Psoas muscle (tissue), 8 donors: Measurements from ENCODE around the gene PLPPR3. TPM values are rescaled to one million over a fixed set of nuclear protein-coding genes. Genes with fewer than 3 reads are reported as not detected.

Source experiments
- ATAC-seq, 4 donors: fragments of 200-7000 bp; cut with Tn5 transposase; one replicate each; pipeline ENCODE4 v1.9.1; 2020; ENCODE audit warnings: moderate library complexity in 3 of 4, mild to moderate bottlenecking in 2 of 4
- DNase-seq, 2 donors: peaks; one replicate each; pipeline ENCODE4 v3.0.0-alpha.2; 2020
- H3K27ac ChIP-seq: fragments of 200-600 bp; one replicate; pipeline ENCODE4 v1.8.0; 2022
- H3K27me3 ChIP-seq, 3 donors: fragments of 200-600 bp in 1 of 3; one replicate each; pipeline versions ENCODE4 v1.6.1 to v1.8.0; 2013 to 2022; ENCODE audit warnings: low read length in 2 of 3, mild to moderate bottlenecking in 2 of 3, moderate library complexity in 1 of 3; ENCODE audit not compliant: insufficient read depth in 3 of 3
- H3K36me3 ChIP-seq, 2 donors: fragments of 200-600 bp in 1 of 2; one replicate each; pipeline versions ENCODE4 v1.6.1 to v1.8.0; 2013 to 2022; ENCODE audit warnings: low read depth in 1 of 2, mild to moderate bottlenecking in 1 of 2, moderate library complexity in 1 of 2; ENCODE audit not compliant: insufficient read depth in 1 of 2
- H3K4me1 ChIP-seq: fragments of 200-600 bp; one replicate; pipeline ENCODE4 v1.8.0; 2022
- H3K4me3 ChIP-seq: fragments of 200-600 bp; one replicate; pipeline ENCODE4 v1.8.0; 2022; ENCODE audit warnings: mild to moderate bottlenecking
- H3K9me3 ChIP-seq: fragments of 200-600 bp; one replicate; pipeline ENCODE4 v1.8.0; 2022
- WGBS, 3 donors: extraction: QIAGEN DNeasy Blood & Tissue Kit; methylation state at CpG; one replicate each; pipeline versions ENCODE4 v1.1.6 to v1.1.7; 2013; 5-methylcytosine and 5-hydroxymethylcytosine counted together
- intact Hi-C, 2 donors: fragments of 100-400 bp; cut with DNase I; formaldehyde crosslinking; loops; one replicate each; pipeline versions ENCODE4 v1.11.0 to v1.14.2; 2022
- polyA plus RNA-seq, 3 donors: library from polyadenylated mRNA; stranded (reverse); fragments of 200-250 nt; gene quantifications; one replicate each; pipeline ENCODE4 v1.2.3, GENCODE V29; 2013
- total RNA-seq, 4 donors: library from RNA; stranded (reverse); fragmentation: NEBNext Ultra II Directional in 2 of 4; extraction: Animal tissue kit (Norgen Biotek cat#: 25700) in 2 of 4; gene quantifications; one replicate each; pipeline versions ENCODE4 v1.2.1 to v1.2.4, GENCODE V29; 2021 to 2023
- TF ChIP-seq, protein P1 (sequence below): fragments of 200-600 bp; IDR thresholded peaks from one replicate; pipeline ENCODE4 v1.8.0; 2022; ENCODE audit warnings: antibody characterized with exemption
- donor health status: healthy with polysubstance abuse.
- donor health status: DM: no; HTN: no; CAD: no; lungs with moderate emphysema.
- donor health status: Bipolar disorder and iron deficiency.
- donor health status: healthy.
- donor health status: DM: yes; HTN: yes; CAD: no.
- donor health status: DM: no; HTN: no; CAD: no.
- donor health status: DM: no; HTN: no; CAD: no.
- donor health status: DM: yes; HTN: yes; CAD: no.

PLPPR3 gene
- total and polyA plus RNA-seq, 7 donors = not detected

DNA sequence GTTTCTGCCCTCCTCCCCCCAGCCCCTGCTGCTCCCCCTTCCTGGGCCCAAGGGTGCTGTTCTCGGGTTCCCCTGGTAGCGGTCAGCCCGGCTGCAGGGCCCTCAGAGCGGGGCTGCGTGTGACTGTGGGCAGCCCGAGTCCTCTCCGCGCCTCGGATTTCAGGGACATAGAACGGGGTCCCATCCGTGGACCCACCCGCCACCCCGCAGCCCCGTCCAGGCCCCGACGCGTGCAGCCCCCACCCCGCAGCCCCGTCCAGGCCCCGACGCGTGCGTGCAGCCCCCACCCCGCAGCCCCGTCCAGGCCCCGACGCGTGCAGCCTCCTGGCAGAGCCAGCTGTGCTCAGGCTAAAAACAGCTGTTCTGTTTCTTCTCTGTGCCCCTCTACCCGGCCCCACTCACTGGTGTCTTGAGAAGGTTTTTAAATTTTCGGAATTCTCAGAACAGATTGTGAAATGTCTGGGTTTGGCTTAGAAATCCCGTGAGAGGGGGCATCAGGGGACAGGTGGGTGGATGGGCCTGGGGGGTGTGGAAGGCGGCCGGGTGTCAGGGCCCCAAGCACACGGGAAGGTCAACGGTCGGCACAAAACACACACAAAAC lies 13.6 kb upstream of the PLPPR3 start:
- H3K27ac ChIP-seq = no peak overlapping the region
- H3K9me3 ChIP-seq = no peaks in the 10 kb centered on the region
- DNase-seq (no peak), ATAC-seq (peak in 1 of 4 donors; percentile 63)
- no peaks in the 10 kb centered on the region for H3K36me3 ChIP-seq
- WGBS, 3 donors = 43 to 50% (median 50%) methylated on average over 26 to 36 of the region's 36 CpGs
- TF ChIP-seq, protein P1, sequence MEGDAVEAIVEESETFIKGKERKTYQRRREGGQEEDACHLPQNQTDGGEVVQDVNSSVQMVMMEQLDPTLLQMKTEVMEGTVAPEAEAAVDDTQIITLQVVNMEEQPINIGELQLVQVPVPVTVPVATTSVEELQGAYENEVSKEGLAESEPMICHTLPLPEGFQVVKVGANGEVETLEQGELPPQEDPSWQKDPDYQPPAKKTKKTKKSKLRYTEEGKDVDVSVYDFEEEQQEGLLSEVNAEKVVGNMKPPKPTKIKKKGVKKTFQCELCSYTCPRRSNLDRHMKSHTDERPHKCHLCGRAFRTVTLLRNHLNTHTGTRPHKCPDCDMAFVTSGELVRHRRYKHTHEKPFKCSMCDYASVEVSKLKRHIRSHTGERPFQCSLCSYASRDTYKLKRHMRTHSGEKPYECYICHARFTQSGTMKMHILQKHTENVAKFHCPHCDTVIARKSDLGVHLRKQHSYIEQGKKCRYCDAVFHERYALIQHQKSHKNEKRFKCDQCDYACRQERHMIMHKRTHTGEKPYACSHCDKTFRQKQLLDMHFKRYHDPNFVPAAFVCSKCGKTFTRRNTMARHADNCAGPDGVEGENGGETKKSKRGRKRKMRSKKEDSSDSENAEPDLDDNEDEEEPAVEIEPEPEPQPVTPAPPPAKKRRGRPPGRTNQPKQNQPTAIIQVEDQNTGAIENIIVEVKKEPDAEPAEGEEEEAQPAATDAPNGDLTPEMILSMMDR = no peak
- no peaks in the 10 kb centered on the region for H3K4me1 ChIP-seq
- intact Hi-C loops = no loop called here
- no peak overlapping the region for H3K4me3 ChIP-seq
- H3K27me3 ChIP-seq = peaks cover 0 to 78% (median 20%) of the 10 kb centered on the region in 3 donors

DNA sequence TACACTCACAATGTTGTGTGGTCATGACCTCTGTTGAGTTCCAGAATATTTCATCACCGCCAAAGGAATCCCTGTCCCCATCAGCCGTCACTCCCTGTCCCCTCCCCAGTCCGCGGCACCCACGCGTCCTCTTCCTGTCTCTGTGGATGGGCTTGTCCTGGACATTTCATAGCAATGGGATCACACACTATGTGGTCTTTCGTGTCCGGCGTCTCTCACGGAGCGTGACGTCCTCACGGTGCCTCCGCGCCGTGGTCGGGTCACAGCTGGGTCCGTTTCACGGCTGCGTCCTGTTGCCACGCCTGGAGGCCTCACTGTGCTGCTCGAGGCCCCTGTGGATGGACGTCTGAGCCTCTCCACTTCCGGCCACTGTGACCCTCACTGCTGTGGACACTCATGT lies 12.5 kb upstream of the PLPPR3 start:
- ATAC-seq (no peak), DNase-seq (no peak)
- H3K27ac ChIP-seq = no peak overlapping the region
- peaks cover 0 to 77% (median 19%) of the 10 kb centered on the region in 3 donors for H3K27me3 ChIP-seq
- H3K4me3 ChIP-seq = no peak overlapping the region
- intact Hi-C loops = no loop called here
- no peaks in the 10 kb centered on the region for H3K4me1 ChIP-seq
- H3K36me3 ChIP-seq = no peaks in the 10 kb centered on the region
- no peaks in the 10 kb centered on the region for H3K9me3 ChIP-seq
- 45 to 59% (median 49%) methylated on average over 24 of the region's 24 CpGs for WGBS, 3 donors
- TF ChIP-seq, protein P1 = no peak

DNA sequence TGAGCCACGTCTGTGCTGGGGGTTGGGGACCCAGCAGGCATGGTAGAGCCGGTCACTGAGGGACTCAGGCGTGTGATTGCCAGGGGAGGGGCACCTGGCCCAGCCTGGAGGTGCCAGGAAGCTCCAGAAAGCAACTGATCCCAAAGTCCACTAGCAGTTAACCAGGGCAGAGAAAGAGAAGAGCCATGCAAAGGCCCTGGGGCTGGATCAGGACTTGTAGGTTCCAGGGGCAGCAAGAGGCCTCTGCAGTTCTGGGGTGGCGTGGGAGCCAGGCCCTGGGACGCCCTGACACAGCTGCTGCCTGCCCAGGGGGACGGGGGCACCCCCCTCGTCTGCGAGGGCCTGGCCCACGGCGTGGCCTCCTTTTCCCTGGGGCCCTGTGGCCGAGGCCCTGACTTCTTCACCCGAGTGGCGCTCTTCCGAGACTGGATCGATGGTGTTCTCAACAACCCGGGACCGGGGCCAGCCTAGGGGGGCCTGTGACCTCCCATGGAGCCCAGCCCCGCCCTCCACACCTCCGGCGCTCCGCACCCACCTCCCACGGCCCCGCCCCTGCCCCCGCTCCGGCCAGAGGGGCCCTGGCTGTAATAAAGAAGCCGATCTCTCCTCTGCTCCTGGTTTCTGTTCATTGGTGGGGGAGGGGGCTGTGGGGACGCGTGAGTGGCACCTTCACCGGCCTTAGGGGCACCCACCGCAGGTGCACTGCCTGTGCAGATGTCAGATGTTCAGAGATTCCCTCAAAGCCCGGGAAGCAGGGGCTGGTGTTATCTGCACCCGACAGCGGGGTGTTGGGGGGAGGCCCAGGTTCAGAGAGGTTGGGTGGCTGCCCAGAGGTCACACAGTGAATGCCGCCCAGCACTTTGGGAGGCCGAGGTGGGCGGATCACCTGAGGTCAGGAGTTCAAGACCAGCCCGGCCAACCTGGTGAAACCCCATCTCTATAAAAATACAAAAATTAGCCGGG lies 9.9 kb upstream of the PLPPR3 start:
- Histone ChIP-seq H3K4me1 (no peaks in the 10 kb centered on the region), H3K4me3 (no peak overlapping the region), H3K27me3 (peaks cover 0 to 74% (median 19%) of the 10 kb centered on the region in 3 donors), H3K36me3 (no peaks in the 10 kb centered on the region), H3K27ac (no peak overlapping the region), H3K9me3 (no peaks in the 10 kb centered on the region)
- no peak for DNase-seq
- intact Hi-C loops = no loop called here
- TF ChIP-seq, protein P1 = no peak
- ATAC-seq = no peak
- 39 to 48% (median 43%) methylated on average over 32 to 38 of the region's 38 CpGs for WGBS, 3 donors

DNA sequence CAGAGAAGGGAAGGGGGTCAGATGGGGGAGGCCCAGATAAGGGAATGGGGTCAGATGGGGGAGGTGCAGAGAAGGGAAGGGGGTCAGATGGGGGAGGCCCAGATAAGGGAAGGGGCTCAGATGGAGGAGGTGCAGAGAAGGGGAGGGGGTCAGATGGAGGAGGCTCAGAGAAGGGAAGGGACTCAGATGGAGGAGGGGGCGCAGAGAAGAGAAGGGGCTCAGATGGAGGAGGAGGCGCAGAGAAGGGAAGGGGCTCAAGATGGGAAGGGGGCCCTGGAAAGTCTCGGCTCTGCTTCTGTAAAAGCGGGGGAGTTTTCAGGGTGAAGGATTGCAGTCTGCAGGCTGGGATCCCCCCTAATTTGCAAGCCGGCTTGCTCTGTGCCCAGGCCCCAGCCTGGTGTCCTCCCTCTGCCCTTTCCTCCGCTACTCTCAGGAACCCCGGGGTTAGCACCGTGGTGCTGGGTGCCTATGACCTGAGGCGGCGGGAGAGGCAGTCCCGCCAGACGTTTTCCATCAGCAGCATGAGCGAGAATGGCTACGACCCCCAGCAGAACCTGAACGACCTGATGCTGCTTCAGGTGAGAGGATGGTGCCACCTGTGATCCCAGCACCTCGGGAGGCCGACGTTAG lies 7.5 kb upstream of the PLPPR3 start:
- H3K27me3 ChIP-seq = peaks cover 0 to 67% (median 15%) of the 10 kb centered on the region in 3 donors
- H3K4me1 ChIP-seq = no peaks in the 10 kb centered on the region
- WGBS, 3 donors = 71 to 76% (median 72%) methylated on average over 18 of the region's 18 CpGs
- no peak overlapping the region for H3K4me3 ChIP-seq
- H3K9me3 ChIP-seq = no peaks in the 10 kb centered on the region
- TF ChIP-seq, protein P1 = no peak
- ATAC-seq = no peak
- DNase-seq = no peak
- intact Hi-C loops = no loop called here
- H3K27ac ChIP-seq = no peak overlapping the region
- H3K36me3 ChIP-seq = no peaks in the 10 kb centered on the region
